ENCODE data around the gene PTPRD. TPM values are rescaled to one million over a fixed set of nuclear protein-coding genes. Genes with fewer than 3 reads are reported as not detected.
"Not testable (repeated sequence)": the region's sequence is repeated elsewhere in the genome, so short reads cannot be mapped to it uniquely, and the experiment has no call there.

Gene PTPRD
- total RNA-seq, 1 donor from 2014 or later, result 532 TPM

DNA sequence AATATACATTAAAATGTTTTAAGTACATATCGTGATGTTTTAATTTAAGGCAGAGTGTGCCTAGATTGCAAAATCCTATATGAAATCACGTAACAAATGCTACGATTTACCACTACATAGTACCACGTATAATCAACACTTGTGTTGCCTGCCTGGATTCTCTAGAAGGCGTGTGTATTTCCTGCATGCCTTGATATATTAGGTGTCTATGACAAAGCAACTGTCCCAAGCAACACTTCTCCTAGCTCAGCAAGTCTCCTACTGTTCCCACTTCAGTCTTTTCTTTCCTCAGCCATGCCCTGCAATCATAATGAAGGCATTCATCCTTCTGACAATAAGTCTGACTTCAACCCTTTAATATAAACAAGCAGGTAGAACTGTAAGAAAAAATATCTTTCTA is 89.6 kb downstream of the PTPRD start:
- Mint-ChIP-seq H3K36me3 (ENCODE audit: unreplicated experiment) (no peaks in the 10 kb centered on the region), H3K27ac (ENCODE audit: unreplicated experiment) (no peak overlapping the region), H3K4me1 (ENCODE audit: low read depth, unreplicated experiment) (no peaks in the 10 kb centered on the region), H3K4me3 (ENCODE audit: unreplicated experiment) (no peak overlapping the region), H3K9me3 (ENCODE audit: unreplicated experiment) (no peaks in the 10 kb centered on the region), H3K27me3 (ENCODE audit: unreplicated experiment) (no peaks in the 10 kb centered on the region)
- no peak for DNase-seq
- TF ChIP-seq, protein P1, sequence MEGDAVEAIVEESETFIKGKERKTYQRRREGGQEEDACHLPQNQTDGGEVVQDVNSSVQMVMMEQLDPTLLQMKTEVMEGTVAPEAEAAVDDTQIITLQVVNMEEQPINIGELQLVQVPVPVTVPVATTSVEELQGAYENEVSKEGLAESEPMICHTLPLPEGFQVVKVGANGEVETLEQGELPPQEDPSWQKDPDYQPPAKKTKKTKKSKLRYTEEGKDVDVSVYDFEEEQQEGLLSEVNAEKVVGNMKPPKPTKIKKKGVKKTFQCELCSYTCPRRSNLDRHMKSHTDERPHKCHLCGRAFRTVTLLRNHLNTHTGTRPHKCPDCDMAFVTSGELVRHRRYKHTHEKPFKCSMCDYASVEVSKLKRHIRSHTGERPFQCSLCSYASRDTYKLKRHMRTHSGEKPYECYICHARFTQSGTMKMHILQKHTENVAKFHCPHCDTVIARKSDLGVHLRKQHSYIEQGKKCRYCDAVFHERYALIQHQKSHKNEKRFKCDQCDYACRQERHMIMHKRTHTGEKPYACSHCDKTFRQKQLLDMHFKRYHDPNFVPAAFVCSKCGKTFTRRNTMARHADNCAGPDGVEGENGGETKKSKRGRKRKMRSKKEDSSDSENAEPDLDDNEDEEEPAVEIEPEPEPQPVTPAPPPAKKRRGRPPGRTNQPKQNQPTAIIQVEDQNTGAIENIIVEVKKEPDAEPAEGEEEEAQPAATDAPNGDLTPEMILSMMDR (IDR thresholded peaks at IDR 0.05; ENCODE audit: partially characterized antibody, unreplicated experiment), result no peak

DNA sequence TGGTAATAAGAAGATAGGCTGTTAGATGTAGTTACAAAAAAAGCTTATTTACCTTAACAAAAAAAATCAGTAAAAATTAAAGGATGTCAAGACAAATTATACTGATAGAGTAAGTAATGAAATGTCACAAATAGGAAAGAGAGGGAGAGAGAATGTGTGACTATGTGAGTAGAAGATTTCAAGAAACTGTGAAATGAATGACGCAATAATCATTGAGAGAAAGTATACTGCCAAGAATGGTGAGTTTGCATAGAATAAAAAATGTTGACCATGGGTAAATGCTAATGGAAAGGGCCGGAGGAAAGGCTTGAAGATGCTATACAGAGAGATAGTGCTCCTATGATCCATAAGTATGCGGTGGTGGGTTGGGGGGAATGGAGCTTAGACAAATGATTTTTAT is 100.7 kb downstream of the PTPRD start:
- Mint-ChIP-seq H3K4me1 (ENCODE audit: low read depth, unreplicated experiment) (no peaks in the 10 kb centered on the region), H3K27me3 (ENCODE audit: unreplicated experiment) (no peaks in the 10 kb centered on the region), H3K4me3 (ENCODE audit: unreplicated experiment) (no peak overlapping the region), H3K36me3 (ENCODE audit: unreplicated experiment) (peaks cover 7% of the 10 kb centered on the region), H3K27ac (ENCODE audit: unreplicated experiment) (no peak overlapping the region), H3K9me3 (ENCODE audit: unreplicated experiment) (peaks cover 4% of the 10 kb centered on the region)
- DNase-seq, result no peak
- TF ChIP-seq, protein P1 (IDR thresholded peaks at IDR 0.05; ENCODE audit: partially characterized antibody, unreplicated experiment), result no peak

GRCh38 chr9:10488937-10489336 is 123.9 kb downstream of the PTPRD start:
- no peak for DNase-seq
- Mint-ChIP-seq H3K4me1 (ENCODE audit: low read depth, unreplicated experiment) (peaks cover 4% of the 10 kb centered on the region), H3K27me3 (ENCODE audit: unreplicated experiment) (no peaks in the 10 kb centered on the region), H3K9me3 (ENCODE audit: unreplicated experiment) (peaks cover 1% of the 10 kb centered on the region), H3K27ac (ENCODE audit: unreplicated experiment) (no peak overlapping the region), H3K4me3 (ENCODE audit: unreplicated experiment) (no peak overlapping the region), H3K36me3 (ENCODE audit: unreplicated experiment) (peaks cover 4% of the 10 kb centered on the region)
- TF ChIP-seq, protein P1 (IDR thresholded peaks at IDR 0.05; ENCODE audit: partially characterized antibody, unreplicated experiment), result no peak

GRCh38 chr9:10479172-10479571 is 133.6 kb downstream of the PTPRD start:
- no peaks in the 10 kb centered on the region for H3K4me1 Mint-ChIP-seq (ENCODE audit: low read depth, unreplicated experiment)
- H3K9me3 Mint-ChIP-seq (ENCODE audit: unreplicated experiment), result peaks cover 3% of the 10 kb centered on the region
- no peak overlapping the region for H3K4me3 Mint-ChIP-seq (ENCODE audit: unreplicated experiment)
- no peak overlapping the region for H3K27ac Mint-ChIP-seq (ENCODE audit: unreplicated experiment)
- TF ChIP-seq, protein P1 (IDR thresholded peaks at IDR 0.05; ENCODE audit: partially characterized antibody, unreplicated experiment), result peak; percentile 87
- DNase-seq, result no peak
- peaks cover 5% of the 10 kb centered on the region for H3K36me3 Mint-ChIP-seq (ENCODE audit: unreplicated experiment)
- H3K27me3 Mint-ChIP-seq (ENCODE audit: unreplicated experiment), result no peaks in the 10 kb centered on the region

GRCh38 chr9:10449201-10449617 is 163.6 kb downstream of the PTPRD start:
- peak; percentile 17 for DNase-seq
- H3K9me3 Mint-ChIP-seq (ENCODE audit: unreplicated experiment); H3K36me3 Mint-ChIP-seq (ENCODE audit: unreplicated experiment); H3K4me1 Mint-ChIP-seq (ENCODE audit: low read depth, unreplicated experiment); H3K27ac Mint-ChIP-seq (ENCODE audit: unreplicated experiment); H3K4me3 Mint-ChIP-seq (ENCODE audit: unreplicated experiment); H3K27me3 Mint-ChIP-seq (ENCODE audit: unreplicated experiment): not testable (repeated sequence)

- H3K4me1 Mint-ChIP-seq (ENCODE audit: low read depth, unreplicated experiment), result peaks cover 7% of the 10 kb centered on the region
- no peaks in the 10 kb centered on the region for H3K9me3 Mint-ChIP-seq (ENCODE audit: unreplicated experiment)
- peaks cover 3% of the 10 kb centered on the region for H3K27me3 Mint-ChIP-seq (ENCODE audit: unreplicated experiment)
- no peak overlapping the region for H3K27ac Mint-ChIP-seq (ENCODE audit: unreplicated experiment)
- no peak overlapping the region for H3K4me3 Mint-ChIP-seq (ENCODE audit: unreplicated experiment)
- TF ChIP-seq, protein P1 (IDR thresholded peaks at IDR 0.05; ENCODE audit: partially characterized antibody, unreplicated experiment), result no peak
- no peak for DNase-seq
- H3K36me3 Mint-ChIP-seq (ENCODE audit: unreplicated experiment), result no peaks in the 10 kb centered on the region
These were observed 165.8 kb downstream of the PTPRD start for GRCh38 chr9:10447036-10447435.
